Hepatocyte (in vitro differentiated cells): ENCODE measurements around the gene PKNOX1.

ENCODE experiments used
- EZH2 ChIP-seq: fragments of 200-600 bp; sonication (generic); IDR thresholded peaks from 2 replicates; pipeline ENCODE4 v1.6.1; 2016; ENCODE audit warnings: antibody characterized with exemption, mild to moderate bottlenecking, borderline replicate concordance
- EZH2phosphoT487 ChIP-seq: fragments of 200-600 bp; sonication (generic); IDR thresholded peaks from one replicate; pipeline ENCODE4 v1.6.1; 2018; ENCODE audit warnings: antibody characterized with exemption, mild to moderate bottlenecking, low read depth, moderate library complexity; ENCODE audit not compliant: unreplicated experiment, severe bottlenecking
- TF ChIP-seq, protein P1 (sequence below): fragments of 200-600 bp; sonication (generic); IDR thresholded peaks from 2 replicates; pipeline ENCODE4 v1.5.1; 2016; ENCODE audit warnings: antibody characterized with exemption, mild to moderate bottlenecking; ENCODE audit not compliant: poor library complexity

DNA sequence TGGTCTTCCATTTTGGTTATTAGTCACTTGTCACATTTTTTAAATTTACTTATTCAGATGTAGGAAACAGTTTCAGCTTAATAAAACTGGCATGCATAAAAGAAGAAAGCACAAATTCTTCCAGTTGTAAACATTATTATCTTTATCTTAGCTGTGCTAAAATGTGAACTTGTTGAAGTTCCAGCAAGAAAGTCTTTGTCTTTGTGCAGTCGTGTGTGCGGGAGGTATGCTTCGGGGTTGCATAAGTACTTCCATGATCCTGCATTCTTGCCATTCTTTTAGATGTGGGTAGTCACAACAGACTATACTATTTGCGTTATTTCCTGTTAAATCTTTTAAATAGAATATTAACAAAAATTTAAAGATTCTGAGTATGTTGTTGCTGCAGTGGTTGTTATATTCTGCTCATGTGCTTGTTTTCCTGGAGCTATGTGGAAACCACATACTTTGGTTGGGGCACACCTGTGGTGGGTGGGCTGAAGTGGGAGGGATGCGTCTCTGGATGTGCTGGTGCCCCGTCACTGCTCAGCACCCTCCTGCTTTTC, 51.3 kb downstream of the PKNOX1 start:
- TF ChIP-seq, protein P1, sequence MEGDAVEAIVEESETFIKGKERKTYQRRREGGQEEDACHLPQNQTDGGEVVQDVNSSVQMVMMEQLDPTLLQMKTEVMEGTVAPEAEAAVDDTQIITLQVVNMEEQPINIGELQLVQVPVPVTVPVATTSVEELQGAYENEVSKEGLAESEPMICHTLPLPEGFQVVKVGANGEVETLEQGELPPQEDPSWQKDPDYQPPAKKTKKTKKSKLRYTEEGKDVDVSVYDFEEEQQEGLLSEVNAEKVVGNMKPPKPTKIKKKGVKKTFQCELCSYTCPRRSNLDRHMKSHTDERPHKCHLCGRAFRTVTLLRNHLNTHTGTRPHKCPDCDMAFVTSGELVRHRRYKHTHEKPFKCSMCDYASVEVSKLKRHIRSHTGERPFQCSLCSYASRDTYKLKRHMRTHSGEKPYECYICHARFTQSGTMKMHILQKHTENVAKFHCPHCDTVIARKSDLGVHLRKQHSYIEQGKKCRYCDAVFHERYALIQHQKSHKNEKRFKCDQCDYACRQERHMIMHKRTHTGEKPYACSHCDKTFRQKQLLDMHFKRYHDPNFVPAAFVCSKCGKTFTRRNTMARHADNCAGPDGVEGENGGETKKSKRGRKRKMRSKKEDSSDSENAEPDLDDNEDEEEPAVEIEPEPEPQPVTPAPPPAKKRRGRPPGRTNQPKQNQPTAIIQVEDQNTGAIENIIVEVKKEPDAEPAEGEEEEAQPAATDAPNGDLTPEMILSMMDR: no peak
- TF ChIP-seq EZH2 (no peak), EZH2phosphoT487 (no peak)
